ENCODE results near the gene SPATC1L. TPM values are rescaled to one million over a fixed set of nuclear protein-coding genes. Genes with fewer than 3 reads are reported as not detected.
"Not testable (repeated sequence)": the region's sequence is repeated elsewhere in the genome, so short reads cannot be mapped to it uniquely, and the experiment has no call there.

Gene SPATC1L
- total RNA-seq, 1 experiment from 2014 or later = 16.7 TPM

GRCh38 chr21:46183337-46183909 is 836 bp downstream of the SPATC1L start:
- not testable (repeated sequence) for H3K27ac ChIP-seq (ENCODE audit: low read length); DNase-seq; H3K9me2 ChIP-seq (replicated peaks; ENCODE audit: insufficient read depth, low read length); H3K79me2 ChIP-seq (ENCODE audit: low read length); H3K9me3 ChIP-seq (ENCODE audit: low read length); H4K20me1 ChIP-seq (ENCODE audit: insufficient read depth, low read depth, low read length); H3K27me3 ChIP-seq (ENCODE audit: low read length); H2AFZ ChIP-seq (ENCODE audit: low read length); H3K36me3 ChIP-seq (ENCODE audit: insufficient read depth, low read length)
- Histone ChIP-seq H3K4me3 (ENCODE audit: low read length) (peak overlapping the region; percentile 92; the same call in 1 of the 2 replicates), H3K4me2 (ENCODE audit: low read depth, low read length, poor library complexity, severe bottlenecking) (peak overlapping the region; percentile 97), H3K4me1 (ENCODE audit: low read length) (peaks cover 26% of the 10 kb centered on the region), H3K9ac (ENCODE audit: low read length) (peak overlapping the region; percentile 92)

GRCh38 chr21:46182548-46183336 is 1.5 kb downstream of the SPATC1L start:
- Histone ChIP-seq H3K4me2 (ENCODE audit: low read depth, low read length, poor library complexity, severe bottlenecking) (peak overlapping the region; percentile 7), H3K9me3 (ENCODE audit: low read length) (no peaks in the 10 kb centered on the region), H4K20me1 (ENCODE audit: insufficient read depth, low read depth, low read length) (no peaks in the 10 kb centered on the region), H3K9me2 (replicated peaks; ENCODE audit: insufficient read depth, low read length) (no peaks in the 10 kb centered on the region), H3K4me1 (ENCODE audit: low read length) (peaks cover 26% of the 10 kb centered on the region), H3K79me2 (ENCODE audit: low read length) (no peaks in the 10 kb centered on the region), H2AFZ (ENCODE audit: low read length) (no peak overlapping the region), H3K27me3 (ENCODE audit: low read length) (no peaks in the 10 kb centered on the region), H3K27ac (ENCODE audit: low read length) (no peak overlapping the region), H3K9ac (ENCODE audit: low read length) (no peak overlapping the region), H3K4me3 (ENCODE audit: low read length) (no peak overlapping the region), H3K36me3 (ENCODE audit: insufficient read depth, low read length) (no peaks in the 10 kb centered on the region)
- no peak for DNase-seq

- H4K20me1 ChIP-seq (ENCODE audit: insufficient read depth, low read depth, low read length) = no peaks in the 10 kb centered on the region
- no peak overlapping the region for H3K9ac ChIP-seq (ENCODE audit: low read length)
- H3K36me3 ChIP-seq (ENCODE audit: insufficient read depth, low read length) = no peaks in the 10 kb centered on the region
- peaks cover 25% of the 10 kb centered on the region for H3K4me1 ChIP-seq (ENCODE audit: low read length)
- H3K27ac ChIP-seq (ENCODE audit: low read length) = no peak overlapping the region
- no peak for DNase-seq
- no peaks in the 10 kb centered on the region for H3K79me2 ChIP-seq (ENCODE audit: low read length)
- H3K9me2 ChIP-seq (replicated peaks; ENCODE audit: insufficient read depth, low read length) = no peaks in the 10 kb centered on the region
- H3K9me3 ChIP-seq (ENCODE audit: low read length) = no peaks in the 10 kb centered on the region
- no peaks in the 10 kb centered on the region for H3K27me3 ChIP-seq (ENCODE audit: low read length)
- no peak overlapping the region for H2AFZ ChIP-seq (ENCODE audit: low read length)
- H3K4me3 ChIP-seq (ENCODE audit: low read length) = no peak overlapping the region
- H3K4me2 ChIP-seq (ENCODE audit: low read depth, low read length, poor library complexity, severe bottlenecking) = no peak overlapping the region
These were observed 2.2 kb downstream of the SPATC1L start for GRCh38 chr21:46181953-46182547.

GRCh38 chr21:46181436-46181835 is 2.8 kb downstream of the SPATC1L start:
- Histone ChIP-seq H2AFZ (ENCODE audit: low read length) (no peak overlapping the region), H3K27ac (ENCODE audit: low read length) (no peak overlapping the region), H4K20me1 (ENCODE audit: insufficient read depth, low read depth, low read length) (no peaks in the 10 kb centered on the region), H3K9ac (ENCODE audit: low read length) (no peak overlapping the region), H3K4me1 (ENCODE audit: low read length) (peaks cover 21% of the 10 kb centered on the region), H3K79me2 (ENCODE audit: low read length) (no peaks in the 10 kb centered on the region), H3K4me2 (ENCODE audit: low read depth, low read length, poor library complexity, severe bottlenecking) (no peak overlapping the region), H3K9me2 (replicated peaks; ENCODE audit: insufficient read depth, low read length) (no peaks in the 10 kb centered on the region), H3K4me3 (ENCODE audit: low read length) (no peak overlapping the region), H3K27me3 (ENCODE audit: low read length) (no peaks in the 10 kb centered on the region), H3K36me3 (ENCODE audit: insufficient read depth, low read length) (no peaks in the 10 kb centered on the region), H3K9me3 (ENCODE audit: low read length) (no peaks in the 10 kb centered on the region)
- no peak for DNase-seq

GRCh38 chr21:46180778-46181391 is 3.4 kb downstream of the SPATC1L start:
- no peak overlapping the region for H3K4me2 ChIP-seq (ENCODE audit: low read depth, low read length, poor library complexity, severe bottlenecking)
- no peaks in the 10 kb centered on the region for H3K9me3 ChIP-seq (ENCODE audit: low read length)
- no peaks in the 10 kb centered on the region for H3K9me2 ChIP-seq (replicated peaks; ENCODE audit: insufficient read depth, low read length)
- no peaks in the 10 kb centered on the region for H3K27me3 ChIP-seq (ENCODE audit: low read length)
- H3K79me2 ChIP-seq (ENCODE audit: low read length) = no peaks in the 10 kb centered on the region
- no peak overlapping the region for H3K4me3 ChIP-seq (ENCODE audit: low read length)
- H3K4me1 ChIP-seq (ENCODE audit: low read length) = peaks cover 16% of the 10 kb centered on the region
- H3K27ac ChIP-seq (ENCODE audit: low read length) = no peak overlapping the region
- no peaks in the 10 kb centered on the region for H4K20me1 ChIP-seq (ENCODE audit: insufficient read depth, low read depth, low read length)
- no peaks in the 10 kb centered on the region for H3K36me3 ChIP-seq (ENCODE audit: insufficient read depth, low read length)
- no peak overlapping the region for H3K9ac ChIP-seq (ENCODE audit: low read length)
- DNase-seq = no peak
- H2AFZ ChIP-seq (ENCODE audit: low read length) = no peak overlapping the region

GRCh38 chr21:46180079-46180722 is 4.1 kb downstream of the SPATC1L start:
- H3K4me2 ChIP-seq (ENCODE audit: low read depth, low read length, poor library complexity, severe bottlenecking) = no peak overlapping the region
- H2AFZ ChIP-seq (ENCODE audit: low read length) = no peak overlapping the region
- H3K27me3 ChIP-seq (ENCODE audit: low read length) = no peaks in the 10 kb centered on the region
- 0 out of 2 replicates have a peak, but pooled peaks cover 4% of the 10 kb centered on the region for H4K20me1 ChIP-seq (ENCODE audit: insufficient read depth, low read depth, low read length)
- H3K36me3 ChIP-seq (ENCODE audit: insufficient read depth, low read length) = no peaks in the 10 kb centered on the region
- no peak overlapping the region for H3K27ac ChIP-seq (ENCODE audit: low read length)
- H3K9me2 ChIP-seq (replicated peaks; ENCODE audit: insufficient read depth, low read length) = no peaks in the 10 kb centered on the region
- H3K9me3 ChIP-seq (ENCODE audit: low read length) = no peaks in the 10 kb centered on the region
- no peaks in the 10 kb centered on the region for H3K79me2 ChIP-seq (ENCODE audit: low read length)
- H3K9ac ChIP-seq (ENCODE audit: low read length) = no peak overlapping the region
- H3K4me1 ChIP-seq (ENCODE audit: low read length) = peaks cover 9% of the 10 kb centered on the region
- H3K4me3 ChIP-seq (ENCODE audit: low read length) = no peak overlapping the region
- no peak for DNase-seq

GRCh38 chr21:46179708-46180078 is 4.6 kb downstream of the SPATC1L start:
- no peaks in the 10 kb centered on the region for H3K9me2 ChIP-seq (replicated peaks; ENCODE audit: insufficient read depth, low read length)
- no peak for DNase-seq
- no peaks in the 10 kb centered on the region for H3K9me3 ChIP-seq (ENCODE audit: low read length)
- H2AFZ ChIP-seq (ENCODE audit: low read length) = no peak overlapping the region
- H3K79me2 ChIP-seq (ENCODE audit: low read length) = no peaks in the 10 kb centered on the region
- 0 out of 2 replicates have a peak, but pooled peaks cover 4% of the 10 kb centered on the region for H4K20me1 ChIP-seq (ENCODE audit: insufficient read depth, low read depth, low read length)
- H3K4me2 ChIP-seq (ENCODE audit: low read depth, low read length, poor library complexity, severe bottlenecking) = no peak overlapping the region
- no peaks in the 10 kb centered on the region for H3K36me3 ChIP-seq (ENCODE audit: insufficient read depth, low read length)
- H3K27me3 ChIP-seq (ENCODE audit: low read length) = no peaks in the 10 kb centered on the region
- H3K9ac ChIP-seq (ENCODE audit: low read length) = no peak overlapping the region
- no peak overlapping the region for H3K27ac ChIP-seq (ENCODE audit: low read length)
- H3K4me3 ChIP-seq (ENCODE audit: low read length) = no peak overlapping the region
- H3K4me1 ChIP-seq (ENCODE audit: low read length) = peaks cover 5% of the 10 kb centered on the region; the same call in 1 of the 2 replicates

- no peak for DNase-seq
These were observed 5.3 kb downstream of the SPATC1L start for GRCh38 chr21:46178961-46179360.

More at GRCh38 chr21:46178961-46179360, 5.3 kb downstream of the SPATC1L start:
- no peaks in the 10 kb centered on the region for H3K9me2 ChIP-seq (replicated peaks; ENCODE audit: insufficient read depth, low read length)
- H4K20me1 ChIP-seq (ENCODE audit: insufficient read depth, low read depth, low read length) = 0 out of 2 replicates have a peak, but pooled peaks cover 4% of the 10 kb centered on the region
- H3K27me3 ChIP-seq (ENCODE audit: low read length) = no peaks in the 10 kb centered on the region
- no peaks in the 10 kb centered on the region for H3K36me3 ChIP-seq (ENCODE audit: insufficient read depth, low read length)
- no peak overlapping the region for H3K9ac ChIP-seq (ENCODE audit: low read length)
- no peaks in the 10 kb centered on the region for H3K9me3 ChIP-seq (ENCODE audit: low read length)
- no peak overlapping the region for H2AFZ ChIP-seq (ENCODE audit: low read length)
- no peak overlapping the region for H3K4me3 ChIP-seq (ENCODE audit: low read length)
- no peak overlapping the region for H3K4me2 ChIP-seq (ENCODE audit: low read depth, low read length, poor library complexity, severe bottlenecking)
- H3K4me1 ChIP-seq (ENCODE audit: low read length) = peaks cover 3% of the 10 kb centered on the region; the same call in 1 of the 2 replicates
- no peak overlapping the region for H3K27ac ChIP-seq (ENCODE audit: low read length)
- no peaks in the 10 kb centered on the region for H3K79me2 ChIP-seq (ENCODE audit: low read length)
